HL-60 (cell line): ENCODE data around the gene OR51B5.

ENCODE experiments used
- POLR2AphosphoS5 ChIP-seq: IDR thresholded peaks from 2 replicates; pipeline ENCODE4 v1.6.1; 2012; ENCODE audit warnings: low read depth
- TF ChIP-seq, protein P1 (sequence below): IDR thresholded peaks from one replicate; pipeline ENCODE4 v1.5.1; 2011; ENCODE audit warnings: low read length, control low read depth, inconsistent platforms; ENCODE audit not compliant: insufficient read depth
- TF ChIP-seq, protein P2 (sequence below): IDR thresholded peaks from 2 replicates; pipeline ENCODE4 v1.6.1; 2012; ENCODE audit warnings: low read depth; ENCODE audit not compliant: insufficient replicate concordance

DNA sequence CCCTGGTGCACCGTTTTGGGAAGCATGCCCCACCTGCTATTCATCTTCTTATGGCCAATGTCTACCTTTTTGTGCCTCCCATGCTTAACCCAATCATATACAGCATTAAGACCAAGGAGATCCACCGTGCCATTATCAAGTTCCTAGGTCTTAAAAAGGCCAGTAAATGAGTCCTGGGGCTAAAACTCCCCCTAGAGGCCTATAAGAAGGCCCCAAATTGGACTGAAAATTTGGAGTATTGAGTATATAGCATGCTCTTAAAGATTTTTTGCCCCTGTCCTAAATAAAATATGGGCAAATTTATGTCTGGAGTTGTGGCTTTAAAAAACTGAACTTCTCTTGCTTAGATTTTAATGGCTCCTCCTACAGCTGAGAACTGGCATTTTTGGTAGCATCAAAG, 46.9 kb upstream of the OR51B5 start:
- TF ChIP-seq, protein P1, sequence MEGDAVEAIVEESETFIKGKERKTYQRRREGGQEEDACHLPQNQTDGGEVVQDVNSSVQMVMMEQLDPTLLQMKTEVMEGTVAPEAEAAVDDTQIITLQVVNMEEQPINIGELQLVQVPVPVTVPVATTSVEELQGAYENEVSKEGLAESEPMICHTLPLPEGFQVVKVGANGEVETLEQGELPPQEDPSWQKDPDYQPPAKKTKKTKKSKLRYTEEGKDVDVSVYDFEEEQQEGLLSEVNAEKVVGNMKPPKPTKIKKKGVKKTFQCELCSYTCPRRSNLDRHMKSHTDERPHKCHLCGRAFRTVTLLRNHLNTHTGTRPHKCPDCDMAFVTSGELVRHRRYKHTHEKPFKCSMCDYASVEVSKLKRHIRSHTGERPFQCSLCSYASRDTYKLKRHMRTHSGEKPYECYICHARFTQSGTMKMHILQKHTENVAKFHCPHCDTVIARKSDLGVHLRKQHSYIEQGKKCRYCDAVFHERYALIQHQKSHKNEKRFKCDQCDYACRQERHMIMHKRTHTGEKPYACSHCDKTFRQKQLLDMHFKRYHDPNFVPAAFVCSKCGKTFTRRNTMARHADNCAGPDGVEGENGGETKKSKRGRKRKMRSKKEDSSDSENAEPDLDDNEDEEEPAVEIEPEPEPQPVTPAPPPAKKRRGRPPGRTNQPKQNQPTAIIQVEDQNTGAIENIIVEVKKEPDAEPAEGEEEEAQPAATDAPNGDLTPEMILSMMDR, result no peak
- TF ChIP-seq POLR2AphosphoS5, result no peak
- TF ChIP-seq, protein P2, sequence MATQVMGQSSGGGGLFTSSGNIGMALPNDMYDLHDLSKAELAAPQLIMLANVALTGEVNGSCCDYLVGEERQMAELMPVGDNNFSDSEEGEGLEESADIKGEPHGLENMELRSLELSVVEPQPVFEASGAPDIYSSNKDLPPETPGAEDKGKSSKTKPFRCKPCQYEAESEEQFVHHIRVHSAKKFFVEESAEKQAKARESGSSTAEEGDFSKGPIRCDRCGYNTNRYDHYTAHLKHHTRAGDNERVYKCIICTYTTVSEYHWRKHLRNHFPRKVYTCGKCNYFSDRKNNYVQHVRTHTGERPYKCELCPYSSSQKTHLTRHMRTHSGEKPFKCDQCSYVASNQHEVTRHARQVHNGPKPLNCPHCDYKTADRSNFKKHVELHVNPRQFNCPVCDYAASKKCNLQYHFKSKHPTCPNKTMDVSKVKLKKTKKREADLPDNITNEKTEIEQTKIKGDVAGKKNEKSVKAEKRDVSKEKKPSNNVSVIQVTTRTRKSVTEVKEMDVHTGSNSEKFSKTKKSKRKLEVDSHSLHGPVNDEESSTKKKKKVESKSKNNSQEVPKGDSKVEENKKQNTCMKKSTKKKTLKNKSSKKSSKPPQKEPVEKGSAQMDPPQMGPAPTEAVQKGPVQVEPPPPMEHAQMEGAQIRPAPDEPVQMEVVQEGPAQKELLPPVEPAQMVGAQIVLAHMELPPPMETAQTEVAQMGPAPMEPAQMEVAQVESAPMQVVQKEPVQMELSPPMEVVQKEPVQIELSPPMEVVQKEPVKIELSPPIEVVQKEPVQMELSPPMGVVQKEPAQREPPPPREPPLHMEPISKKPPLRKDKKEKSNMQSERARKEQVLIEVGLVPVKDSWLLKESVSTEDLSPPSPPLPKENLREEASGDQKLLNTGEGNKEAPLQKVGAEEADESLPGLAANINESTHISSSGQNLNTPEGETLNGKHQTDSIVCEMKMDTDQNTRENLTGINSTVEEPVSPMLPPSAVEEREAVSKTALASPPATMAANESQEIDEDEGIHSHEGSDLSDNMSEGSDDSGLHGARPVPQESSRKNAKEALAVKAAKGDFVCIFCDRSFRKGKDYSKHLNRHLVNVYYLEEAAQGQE, result no peak
